Suprapubic skin (tissue), 3 donors: ENCODE data around the gene ZFYVE28.

Experiments
- CTCF ChIP-seq, 2 donors: fragments of 200-600 bp in 1 of 2; fragments of 450-650 bp in 1 of 2; sonication (generic) in 1 of 2; IDR thresholded peaks; one replicate each; pipeline ENCODE4 v1.5.1; 2016 to 2019; ENCODE audit warnings: antibody characterized with exemption in 2 of 2, mild to moderate bottlenecking in 1 of 2, moderate library complexity in 1 of 2
- POLR2A ChIP-seq, 2 donors: fragments of 450-650 bp; IDR thresholded peaks; one replicate each; pipeline ENCODE4 v1.6.1; 2017; ENCODE audit warnings: antibody characterized with exemption in 2 of 2, mild to moderate bottlenecking in 2 of 2, moderate library complexity in 2 of 2

DNA sequence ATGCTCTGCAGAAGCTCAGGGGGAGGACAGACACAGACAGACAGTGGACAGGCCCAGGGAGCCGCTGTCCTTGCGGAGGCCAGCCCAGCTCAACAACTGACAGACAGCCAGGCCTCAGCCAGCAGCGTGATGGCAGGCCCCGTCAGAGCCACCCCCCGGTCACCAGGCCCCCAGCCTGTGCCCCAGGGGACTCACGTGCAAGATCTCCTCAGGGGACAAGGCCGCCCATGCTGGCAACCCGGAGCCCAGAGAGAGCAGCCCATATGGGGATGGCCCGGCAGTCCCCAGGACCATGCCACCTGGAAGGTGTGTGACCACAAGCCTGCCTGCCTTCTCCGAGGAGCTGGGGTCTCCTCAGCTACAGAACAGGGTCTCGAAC lies 128.5 kb downstream of the ZFYVE28 start:
- TF ChIP-seq POLR2A (IDR thresholded peaks at IDR 0.05) (no peak), CTCF (IDR thresholded peaks at IDR 0.05) (no peak)
